Measurements from ENCODE around the gene GRHPR. TPM values are rescaled to one million over a fixed set of nuclear protein-coding genes. Genes with fewer than 3 reads are reported as not detected.

The GRHPR gene
- total and polyA plus RNA-seq, 2 of the 4 experiments (the other 2 are of a cell fraction): 182 to 191 TPM

DNA sequence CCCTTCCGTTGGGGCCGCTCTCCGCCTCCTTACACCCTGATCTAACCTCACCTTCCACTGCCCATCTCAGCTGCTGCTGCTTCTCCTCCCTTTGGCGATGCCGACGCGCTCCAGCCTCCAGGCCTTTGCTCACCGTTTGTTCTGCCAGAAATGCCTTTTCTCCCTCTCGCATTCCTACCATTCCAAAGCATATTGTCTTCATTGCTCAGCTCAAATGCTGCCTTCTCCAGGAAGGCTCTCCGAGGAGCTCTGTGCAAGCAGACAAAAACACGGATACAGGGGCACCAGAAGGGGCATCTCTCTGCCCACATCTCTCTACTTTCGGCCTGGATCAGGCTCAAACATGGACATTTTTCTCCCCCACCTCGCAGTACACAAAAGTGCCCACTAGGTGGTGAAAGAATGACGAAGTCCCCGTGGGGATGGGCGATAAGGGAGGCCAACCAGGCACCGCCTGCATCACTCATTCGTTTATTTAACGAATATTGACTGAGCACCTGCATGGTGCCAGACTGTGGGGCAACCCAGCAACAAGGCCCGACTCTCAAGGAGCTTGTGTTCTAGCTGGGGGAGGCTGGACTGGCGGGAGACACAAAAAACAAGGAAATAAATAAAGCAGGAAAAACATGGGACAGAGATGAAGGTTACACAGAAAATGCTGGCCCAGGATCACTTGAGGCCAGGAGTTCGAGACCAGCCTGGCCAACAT, 7.3 kb upstream of the GRHPR start:
- peak overlapping the region; percentile 18 for H3K4me2 ChIP-seq (ENCODE audit: low read depth, low read length)
- H4K5ac ChIP-seq (ENCODE audit: low read depth, low read length): no peak overlapping the region; the same call in 1 of the 2 replicates
- no peak overlapping the region; the same call in 1 of the 2 replicates for H3K18ac ChIP-seq (ENCODE audit: low read depth, low read length)
- H3K9ac ChIP-seq (ENCODE audit: low read depth, low read length): no peak overlapping the region
- peak overlapping the region; percentile 95 for H2AFZ ChIP-seq (replicated peaks; ENCODE audit: low read length, poor library complexity)
- ChIA-PET CTCF (interaction anchor here (0.5 to 1.8 kb wide), 5 partner anchors 8 to 848 kb away, joined by 3 to 7 read pairs (median 5); no protein-coding TSS in a partner anchor), POLR2A (ENCODE audit: unreplicated experiment) (no interaction called here)
- peak overlapping the region; percentile 26 for H3K4ac ChIP-seq (ENCODE audit: low read depth, low read length)
- H4K91ac ChIP-seq (ENCODE audit: insufficient read depth, low read depth, low read length): peak overlapping the region; percentile 77
- H2BK20ac ChIP-seq (ENCODE audit: low read depth, low read length): peak overlapping the region; percentile 30; the same call in 1 of the 2 replicates
- H3K27ac ChIP-seq (ENCODE audit: insufficient read depth, low read length): peak overlapping the region; percentile 2; the same call in 1 of the 2 replicates
- H3K9me3 ChIP-seq (ENCODE audit: control insufficient read depth, insufficient read depth, low read length): no peaks in the 10 kb centered on the region
- no peaks in the 10 kb centered on the region for H4K20me1 ChIP-seq (ENCODE audit: insufficient read depth, low read length)
- DNase-seq (peak; percentile 73), ATAC-seq (ENCODE audit: low read depth) (peak; percentile 85)
- intact Hi-C loops (cut with micrococcal nuclease): loop anchor here (2.0 to 5.0 kb wide), 2 partner anchors 47 to 68 kb away; no protein-coding TSS in a partner anchor
- no peak overlapping the region for H3K4me3 ChIP-seq (ENCODE audit: insufficient read depth, low read depth, low read length)
- H2BK120ac ChIP-seq (ENCODE audit: low read depth, low read length): peak overlapping the region; percentile 84
- WGBS, 2 experiments (ENCODE audit: extremely low coverage in 2 of 2, insufficient read length in 1 of 2): 7% methylated on average over 9 of the region's 22 CpGs; no CpG with 5 or more reads in 1 of the 2 experiments
- peaks cover 3% of the 10 kb centered on the region; the same call in 1 of the 2 replicates for H3K9me1 ChIP-seq (ENCODE audit: insufficient read depth, low read length)
- no peaks in the 10 kb centered on the region for H3K36me3 ChIP-seq (ENCODE audit: control insufficient read depth, insufficient read depth, low read length)
- H4K8ac ChIP-seq (ENCODE audit: low read depth in 2 of 2, low read length in 2 of 2): peak overlapping the region; percentile 30 to 71
- peak overlapping the region; percentile 22; the same call in 2 of the 3 replicates for H2BK15ac ChIP-seq (ENCODE audit: low read depth, low read length)
- H3K79me1 ChIP-seq (ENCODE audit: low read depth in 1 of 2, low read length in 2 of 2): no peaks in the 10 kb centered on the region
- dilution Hi-C loops (cut with HindIII; ENCODE audit: low sequenced_read_pairs, unreplicated experiment): no loop called here
- H3K14ac ChIP-seq (replicated peaks; ENCODE audit: low read depth, low read length): no peak overlapping the region
- H2AK5ac ChIP-seq (ENCODE audit: low read depth, low read length): peak overlapping the region; percentile 68; the same call in 1 of the 2 replicates
- H3K4me1 ChIP-seq (ENCODE audit: control insufficient read depth, insufficient read depth, low read length): peaks cover 2% of the 10 kb centered on the region; the same call in 1 of the 2 replicates
- TF ChIP-seq POLR2A (IDR thresholded peaks at IDR 0.05; ENCODE audit: low read depth, low read length) (no peak), SMC3 (IDR thresholded peaks at IDR 0.05; ENCODE audit: low read depth, low read length) (peak; percentile 58), MXI1 (IDR thresholded peaks at IDR 0.05; ENCODE audit: borderline replicate concordance, low read depth, low read length) (no peak), BHLHE40 (IDR thresholded peaks at IDR 0.05; ENCODE audit: low read depth, low read length) (no peak), RAD21 (IDR thresholded peaks at IDR 0.05; ENCODE audit: low read length) (peak; percentile 57), CEBPB (IDR thresholded peaks at IDR 0.05; ENCODE audit: low read depth, low read length) (no peak), MAZ (IDR thresholded peaks at IDR 0.05; ENCODE audit: borderline replicate concordance, low read depth, low read length) (peak; percentile 40; the same call in 1 of the 2 replicates)
- TF ChIP-seq, protein P1, sequence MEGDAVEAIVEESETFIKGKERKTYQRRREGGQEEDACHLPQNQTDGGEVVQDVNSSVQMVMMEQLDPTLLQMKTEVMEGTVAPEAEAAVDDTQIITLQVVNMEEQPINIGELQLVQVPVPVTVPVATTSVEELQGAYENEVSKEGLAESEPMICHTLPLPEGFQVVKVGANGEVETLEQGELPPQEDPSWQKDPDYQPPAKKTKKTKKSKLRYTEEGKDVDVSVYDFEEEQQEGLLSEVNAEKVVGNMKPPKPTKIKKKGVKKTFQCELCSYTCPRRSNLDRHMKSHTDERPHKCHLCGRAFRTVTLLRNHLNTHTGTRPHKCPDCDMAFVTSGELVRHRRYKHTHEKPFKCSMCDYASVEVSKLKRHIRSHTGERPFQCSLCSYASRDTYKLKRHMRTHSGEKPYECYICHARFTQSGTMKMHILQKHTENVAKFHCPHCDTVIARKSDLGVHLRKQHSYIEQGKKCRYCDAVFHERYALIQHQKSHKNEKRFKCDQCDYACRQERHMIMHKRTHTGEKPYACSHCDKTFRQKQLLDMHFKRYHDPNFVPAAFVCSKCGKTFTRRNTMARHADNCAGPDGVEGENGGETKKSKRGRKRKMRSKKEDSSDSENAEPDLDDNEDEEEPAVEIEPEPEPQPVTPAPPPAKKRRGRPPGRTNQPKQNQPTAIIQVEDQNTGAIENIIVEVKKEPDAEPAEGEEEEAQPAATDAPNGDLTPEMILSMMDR (conservative IDR thresholded peaks at IDR 0.05; ENCODE audit: low read depth, low read length): peak; percentile 76
- TF ChIP-seq, protein P2, sequence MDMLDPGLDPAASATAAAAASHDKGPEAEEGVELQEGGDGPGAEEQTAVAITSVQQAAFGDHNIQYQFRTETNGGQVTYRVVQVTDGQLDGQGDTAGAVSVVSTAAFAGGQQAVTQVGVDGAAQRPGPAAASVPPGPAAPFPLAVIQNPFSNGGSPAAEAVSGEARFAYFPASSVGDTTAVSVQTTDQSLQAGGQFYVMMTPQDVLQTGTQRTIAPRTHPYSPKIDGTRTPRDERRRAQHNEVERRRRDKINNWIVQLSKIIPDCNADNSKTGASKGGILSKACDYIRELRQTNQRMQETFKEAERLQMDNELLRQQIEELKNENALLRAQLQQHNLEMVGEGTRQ (IDR thresholded peaks at IDR 0.05; ENCODE audit: low read depth, low read length): no peak
- in situ Hi-C loops (cut with MboI; ENCODE audit: low sequenced_read_pairs): no loop called here
- BruUV-seq (replicated peaks): no TSS peak
- peak overlapping the region; percentile 7 for H2BK5ac ChIP-seq (ENCODE audit: low read depth, low read length, poor library complexity, severe bottlenecking)
- no peak overlapping the region for H3K23ac ChIP-seq (ENCODE audit: low read depth, low read length)
- no peak overlapping the region for H3K56ac ChIP-seq (ENCODE audit: extremely low read depth, insufficient read depth, low read length)
- H2AK9ac ChIP-seq (replicated peaks; ENCODE audit: low read depth, low read length, poor library complexity): peak overlapping the region; percentile 29
- no peaks in the 10 kb centered on the region for H3K27me3 ChIP-seq (ENCODE audit: control insufficient read depth, insufficient read depth, low read length)
